HG03064 (cell line): ENCODE data around the gene DCAF5.

Experiments
- ATAC-seq: cut with Tn5 transposase; IDR thresholded peaks from one replicate; pipeline ENCODE4 v1.9.1; 2021; ENCODE audit warnings: low read depth; ENCODE audit not compliant: unreplicated experiment

Gene DCAF5

DNA sequence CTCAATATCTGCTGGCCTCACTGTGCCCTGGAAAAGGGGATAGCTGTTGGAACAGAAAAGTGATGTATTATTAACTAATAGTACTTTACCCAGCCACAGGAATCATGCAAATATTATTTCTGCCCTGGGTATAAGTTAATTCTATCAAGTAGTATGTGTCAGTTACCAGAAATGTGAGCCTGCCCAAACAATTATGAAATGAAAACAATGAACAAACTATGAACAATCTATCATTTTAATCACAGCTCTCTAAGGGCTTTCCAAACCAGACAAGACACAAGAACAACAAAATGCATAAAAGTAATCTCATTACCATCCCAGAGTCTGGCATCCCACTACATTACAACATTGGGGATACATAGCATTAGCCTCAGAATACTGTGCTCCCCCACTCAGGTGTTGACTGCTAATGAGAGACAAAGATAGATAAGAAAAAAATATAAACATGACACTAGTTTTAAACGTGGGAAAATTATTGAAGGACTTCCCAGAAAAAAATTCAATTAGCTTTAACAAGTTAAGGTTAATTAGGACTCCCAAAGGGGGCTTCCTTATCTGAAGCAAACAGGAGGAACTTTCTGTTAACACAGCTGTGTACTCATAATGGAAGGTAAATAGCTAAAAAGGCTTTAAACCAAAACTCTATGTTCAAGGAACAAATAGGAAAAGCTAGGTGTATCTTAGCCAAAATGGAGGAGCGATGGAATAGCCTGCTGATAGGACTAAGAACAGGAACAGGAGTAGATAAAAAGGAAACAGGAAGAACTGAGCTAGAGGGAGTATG, 3.3 kb downstream of the DCAF5 start:
- no peak for ATAC-seq

DNA sequence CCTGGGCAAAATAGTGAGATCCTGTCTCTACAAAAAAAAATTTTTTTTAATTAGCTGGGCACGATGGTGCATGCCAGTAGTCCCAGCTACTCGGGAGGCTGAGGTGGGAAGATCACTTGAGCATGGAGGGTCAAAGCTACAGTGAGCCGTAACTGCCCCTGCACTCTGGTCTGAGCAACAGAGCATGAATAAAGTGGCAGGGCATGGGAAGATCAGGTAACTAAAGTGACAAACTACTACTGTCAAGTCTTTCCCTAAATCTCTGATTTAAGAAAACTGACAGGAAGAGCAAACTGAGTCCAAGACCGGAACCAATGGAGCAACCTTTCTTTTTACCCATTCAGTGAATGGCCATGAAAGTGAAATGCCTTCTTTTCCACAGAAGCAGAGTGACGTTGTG, 10.8 kb downstream of the DCAF5 start:
- no peak for ATAC-seq

DNA sequence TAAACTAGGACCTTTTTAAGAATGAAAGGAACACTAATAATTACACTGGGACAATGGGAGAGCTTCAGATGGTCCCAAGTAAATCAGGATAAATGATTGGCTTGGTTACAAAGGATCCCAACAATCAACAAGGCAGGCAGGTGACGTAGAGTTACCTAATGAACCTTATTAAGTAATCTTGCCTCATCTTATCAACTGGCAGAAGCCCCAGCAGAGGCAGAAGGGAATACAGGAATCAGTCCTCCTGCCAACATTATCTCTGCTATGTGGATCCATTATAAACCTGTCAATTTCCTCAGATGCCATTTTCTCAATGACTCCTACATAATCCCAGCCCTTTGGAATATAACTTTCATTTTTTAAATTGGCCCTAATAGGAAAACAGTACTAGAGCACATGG, 11.4 kb downstream of the DCAF5 start:
- ATAC-seq = no peak

DNA sequence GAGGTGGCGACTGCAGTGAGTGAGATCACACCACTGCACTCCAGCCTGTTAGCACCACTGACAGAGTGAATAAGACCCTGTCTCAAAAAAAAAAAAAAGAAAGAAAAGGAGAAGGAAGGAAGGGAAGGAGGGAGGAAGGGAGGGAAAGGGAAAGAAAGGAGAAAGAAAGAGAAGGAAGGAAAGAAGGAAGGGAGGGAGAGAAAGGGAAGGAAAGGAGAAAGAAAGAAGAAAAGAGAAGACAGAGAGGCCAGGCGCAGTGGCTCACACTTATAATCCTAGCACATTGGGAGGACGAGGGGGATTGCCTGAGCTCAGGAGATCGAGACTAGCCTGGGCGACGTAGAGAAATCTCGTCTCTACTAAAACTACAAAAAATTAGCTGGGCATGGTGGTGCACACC, 13.2 kb downstream of the DCAF5 start:
- ATAC-seq = no peak

DNA sequence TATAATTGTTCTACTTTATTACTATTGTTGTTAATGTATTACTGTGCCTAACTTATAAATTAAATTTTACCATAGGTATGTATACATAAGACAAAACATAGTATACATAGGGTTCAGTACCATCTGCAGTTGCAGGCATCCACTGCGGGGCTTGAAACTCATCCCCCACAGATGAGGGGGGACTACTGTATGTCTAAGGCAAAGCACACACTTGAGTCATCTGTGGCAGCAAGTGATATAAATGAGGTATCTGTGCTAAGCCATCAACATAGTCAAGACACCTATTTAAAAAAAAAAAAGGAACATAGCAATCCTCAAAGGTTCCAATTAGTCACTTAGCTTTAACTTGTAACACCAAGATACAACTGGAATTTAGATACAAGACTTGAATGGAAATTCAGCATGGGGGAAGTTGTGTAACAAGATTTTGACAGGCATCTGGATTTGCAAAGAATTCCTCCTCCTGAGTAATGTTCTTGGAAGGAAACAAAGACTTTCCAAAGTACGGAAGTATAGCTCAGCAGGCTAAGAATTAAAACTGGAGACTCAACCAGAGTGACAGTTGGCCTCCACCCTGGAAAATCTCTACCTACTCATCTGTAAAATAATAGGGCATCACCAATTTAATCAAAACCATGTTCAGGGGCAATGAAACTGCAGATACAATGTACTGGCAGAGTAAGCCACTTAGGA, 14.9 kb downstream of the DCAF5 start:
- no peak for ATAC-seq

DNA sequence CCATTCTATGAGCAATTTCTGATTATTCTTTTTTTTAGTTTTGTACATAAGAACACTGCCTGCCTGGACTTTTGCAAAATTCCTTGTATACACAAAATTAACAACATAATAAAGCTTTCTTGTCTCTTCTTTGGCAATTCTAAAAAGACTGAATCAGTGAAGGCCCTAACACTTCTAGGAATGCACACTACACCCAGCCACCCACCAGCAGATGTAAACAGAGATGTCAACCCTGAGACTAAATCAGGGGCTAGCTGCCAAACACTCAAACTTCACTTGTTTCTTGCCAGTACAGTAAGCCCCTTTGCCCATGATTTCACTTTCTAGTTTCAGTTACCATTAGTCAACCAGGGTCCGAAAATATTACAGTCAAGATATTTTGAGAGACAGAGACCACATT, 15.5 kb downstream of the DCAF5 start:
- no peak for ATAC-seq

DNA sequence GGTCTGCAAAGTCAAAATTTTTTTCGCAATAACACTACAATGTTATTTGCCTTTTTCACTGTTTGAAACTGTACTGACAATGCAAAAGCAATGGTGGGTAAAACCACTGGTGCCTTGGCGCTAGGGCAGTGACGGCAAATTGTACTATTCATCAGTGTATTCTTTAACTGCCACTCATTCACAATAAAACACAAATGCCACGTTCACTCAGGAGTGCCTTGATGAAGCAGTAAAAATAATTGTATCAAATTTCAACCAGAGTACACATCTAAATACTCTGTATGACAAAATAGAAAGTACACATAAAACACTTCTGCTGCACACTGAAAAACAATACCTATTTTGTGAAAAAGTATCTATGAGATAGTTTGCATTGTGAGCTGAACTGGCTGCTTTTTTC, 17.8 kb downstream of the DCAF5 start:
- ATAC-seq = no peak

DNA sequence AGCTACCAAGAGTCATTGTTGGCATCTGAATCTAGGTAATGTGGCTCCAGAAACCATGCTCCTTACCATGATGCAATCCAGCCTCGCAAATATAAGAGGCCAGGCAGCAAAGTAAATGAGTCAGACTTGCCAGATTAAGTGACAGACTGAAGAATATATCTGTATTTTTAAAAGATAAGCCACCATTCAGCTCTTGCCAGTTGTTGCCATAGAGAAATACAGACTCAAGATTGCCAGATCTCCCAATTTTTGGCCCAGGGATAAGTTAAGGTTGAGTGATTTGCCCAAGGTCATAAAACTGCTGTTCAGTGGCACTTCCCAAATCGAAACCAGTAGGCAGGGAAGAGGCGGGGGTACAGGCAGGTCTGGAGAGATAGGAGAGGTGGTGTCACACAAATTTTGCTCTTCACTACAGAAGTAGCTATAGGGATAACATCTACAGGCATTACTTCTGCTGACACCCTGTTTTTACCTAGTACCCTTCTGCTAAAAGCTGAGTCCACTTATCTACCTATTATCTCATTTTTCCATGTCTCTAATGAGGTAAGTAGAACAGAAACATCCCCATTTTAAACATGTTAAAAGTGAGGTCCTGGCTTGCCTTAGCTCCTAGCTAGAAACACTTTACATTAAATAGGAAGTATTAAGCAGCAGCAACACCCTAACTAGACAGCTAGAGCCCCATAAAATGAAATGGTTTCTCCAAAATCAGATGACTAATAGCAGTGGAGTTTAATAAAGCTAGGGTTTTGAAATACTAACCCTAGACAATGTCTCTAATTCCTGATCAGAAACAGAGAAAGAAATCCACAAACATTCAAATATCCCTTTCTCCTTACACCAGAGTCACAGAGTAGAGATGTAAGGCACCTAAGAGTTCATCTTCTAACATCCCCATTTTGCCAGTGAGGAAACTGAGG, 19.5 kb downstream of the DCAF5 start:
- no peak for ATAC-seq

DNA sequence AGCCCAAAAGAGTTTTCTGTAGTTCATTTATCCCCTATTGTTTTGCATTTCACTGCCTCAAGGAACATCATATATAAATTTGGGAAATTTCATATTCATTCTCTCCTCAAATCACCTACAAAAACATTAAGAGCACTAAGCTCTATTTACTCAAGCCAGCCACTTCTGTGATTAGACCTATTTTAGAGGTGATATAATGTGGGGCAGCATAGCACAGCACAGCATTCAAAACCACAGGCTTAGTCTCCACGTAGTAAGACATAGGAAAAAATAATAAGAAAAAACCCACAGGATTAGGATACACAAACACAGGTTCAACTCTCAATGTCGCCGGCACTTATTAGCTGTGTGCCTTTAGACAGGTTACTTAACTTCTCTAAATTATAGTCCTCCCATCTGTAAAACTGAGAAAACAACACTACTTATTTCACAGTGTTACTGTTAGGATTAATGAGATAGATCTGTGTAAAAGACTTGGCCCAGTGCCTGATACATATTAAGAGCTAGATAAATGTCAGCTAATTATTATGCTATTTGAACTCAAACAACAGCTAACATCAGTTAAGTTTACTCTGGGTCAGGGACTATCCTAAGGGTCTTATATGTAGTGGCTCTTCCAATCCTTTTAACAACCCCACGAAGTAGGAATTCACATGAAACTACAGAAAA, 20.3 kb downstream of the DCAF5 start:
- no peak for ATAC-seq

DNA sequence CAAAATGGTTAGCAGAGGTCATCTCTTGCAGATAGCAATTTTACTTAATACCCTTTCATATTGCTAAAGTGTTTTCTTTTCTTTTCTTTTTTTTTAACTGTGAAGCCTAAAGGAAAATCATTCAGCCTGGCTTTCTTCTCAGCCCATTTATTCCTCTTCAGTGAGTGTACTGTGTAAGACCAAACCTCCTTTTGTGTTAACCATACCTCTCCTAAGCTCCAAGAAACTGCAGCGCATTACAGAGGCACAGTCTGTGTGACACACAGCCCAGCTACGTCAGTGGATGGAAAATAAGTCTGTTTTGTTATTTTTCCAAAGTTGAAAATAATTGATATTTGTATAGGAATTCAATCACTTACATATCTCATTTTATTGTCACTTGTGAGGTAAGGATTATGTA, 21.7 kb downstream of the DCAF5 start:
- no peak for ATAC-seq

DNA sequence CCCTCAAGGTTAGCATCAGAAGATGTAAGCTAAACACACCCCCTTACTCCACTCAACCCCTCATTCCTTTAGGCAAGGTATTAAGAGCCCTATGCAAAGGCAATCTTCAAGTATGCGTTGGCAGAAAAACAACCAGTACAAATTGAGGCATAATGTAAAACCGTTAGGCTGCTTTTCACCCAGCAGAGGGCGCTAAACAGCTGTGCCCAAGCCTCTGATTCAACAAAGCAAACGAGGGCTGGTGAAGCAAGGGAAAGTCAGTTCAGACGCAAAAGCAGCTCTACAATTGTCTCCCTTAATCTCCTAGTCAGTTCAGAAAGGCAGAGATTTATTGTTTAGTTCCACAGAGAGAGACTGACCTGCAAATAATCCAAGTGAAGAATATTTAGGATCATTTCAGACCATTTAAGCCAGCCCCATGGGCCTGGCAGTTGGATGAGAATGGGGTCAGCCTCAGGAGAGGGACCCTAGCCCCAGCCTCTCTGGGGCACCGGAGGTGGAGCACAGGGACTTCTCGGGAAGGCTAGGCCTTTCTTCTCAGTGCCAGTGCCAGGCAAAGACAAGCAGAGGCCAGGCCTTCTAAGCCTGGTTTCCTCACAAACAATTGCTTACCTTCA, 23.5 kb downstream of the DCAF5 start:
- no peak for ATAC-seq

DNA sequence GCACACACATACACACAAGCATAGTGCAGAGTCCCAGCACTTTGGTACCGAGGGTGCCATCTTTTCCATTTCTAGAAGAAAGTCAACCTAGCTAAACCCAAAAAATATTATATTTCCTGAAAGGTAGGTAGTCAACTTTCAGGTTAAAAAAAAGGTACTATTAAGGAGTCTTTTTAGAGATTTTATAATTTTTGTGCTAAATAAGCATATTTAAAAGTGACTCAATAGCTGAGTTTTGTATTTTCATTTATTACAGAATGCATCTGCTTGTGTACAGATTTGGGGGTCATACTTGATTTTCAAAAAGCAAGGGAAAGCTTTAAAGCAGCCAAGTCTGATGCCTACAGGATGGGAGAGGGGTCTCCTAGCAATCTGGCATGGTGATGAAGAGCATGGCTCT, 34.6 kb downstream of the DCAF5 start:
- ATAC-seq = no peak

DNA sequence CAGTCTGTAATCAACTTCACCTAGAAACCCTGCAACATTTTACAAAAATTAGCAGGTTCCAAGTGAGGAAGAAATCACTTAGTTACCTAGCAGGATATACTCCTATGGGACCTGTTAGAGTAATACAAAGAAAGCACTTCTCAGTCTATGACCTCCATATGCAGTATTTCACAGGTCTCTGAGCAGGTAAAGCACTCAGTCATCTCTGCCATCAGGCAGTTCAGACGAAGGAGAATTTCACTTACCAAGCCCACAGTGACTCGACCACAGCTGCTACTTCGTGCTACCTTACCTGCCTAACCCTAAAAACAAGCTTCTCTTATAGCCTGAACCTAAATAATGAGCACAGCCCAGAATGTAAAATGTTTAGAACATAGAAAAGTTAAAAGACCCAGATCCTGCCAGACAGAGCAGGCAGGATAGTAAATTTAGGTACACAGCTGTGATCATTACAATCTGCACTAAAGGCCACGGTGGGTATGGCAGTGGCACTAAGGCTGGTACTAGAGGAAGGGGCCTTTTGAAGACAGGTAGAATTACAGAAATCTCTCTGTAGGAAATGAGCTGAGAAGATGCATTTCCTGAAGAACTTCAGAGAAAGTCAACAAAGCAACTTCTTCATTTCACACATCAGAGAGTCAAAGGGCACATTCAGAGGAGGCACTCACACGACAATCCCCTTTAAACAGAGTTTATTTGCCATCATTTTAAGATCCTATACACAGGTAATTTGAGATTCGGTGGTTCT, 35.7 kb downstream of the DCAF5 start:
- no peak for ATAC-seq

DNA sequence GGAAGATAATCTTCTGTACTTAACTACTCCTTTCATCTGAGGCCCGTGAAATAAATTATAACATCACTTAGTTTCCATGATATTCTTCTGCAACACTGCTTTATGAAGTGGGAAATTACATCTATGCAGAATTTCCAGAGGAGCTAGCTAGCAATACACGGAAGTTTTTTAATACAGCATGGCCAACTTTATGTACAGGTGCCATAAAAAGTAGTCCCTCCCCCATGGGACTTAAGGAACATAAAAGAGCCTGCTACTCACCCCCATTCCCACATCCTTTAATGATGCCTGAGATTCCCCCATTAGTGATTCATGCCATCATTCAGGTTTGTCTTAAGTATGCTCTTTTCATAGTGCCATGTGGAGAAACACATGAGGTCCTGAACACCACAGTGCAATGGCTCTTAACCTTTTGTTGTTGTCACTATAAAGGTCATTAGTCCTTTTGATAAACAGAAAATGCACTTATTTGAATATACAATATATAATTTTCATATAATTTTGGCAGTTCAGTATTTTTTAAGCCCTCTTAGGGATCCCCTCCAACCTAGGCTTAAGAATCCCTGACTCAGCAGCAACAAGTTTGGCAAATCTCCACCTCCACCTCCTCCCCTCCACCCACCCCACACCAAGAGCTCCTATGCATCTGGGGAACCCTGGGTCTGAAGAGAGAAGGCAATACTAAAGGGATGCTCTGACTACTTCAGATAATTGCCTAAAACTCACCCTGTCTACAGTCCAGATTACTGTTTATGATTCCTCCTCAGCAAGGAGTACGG, 37.3 kb downstream of the DCAF5 start:
- ATAC-seq = no peak

DNA sequence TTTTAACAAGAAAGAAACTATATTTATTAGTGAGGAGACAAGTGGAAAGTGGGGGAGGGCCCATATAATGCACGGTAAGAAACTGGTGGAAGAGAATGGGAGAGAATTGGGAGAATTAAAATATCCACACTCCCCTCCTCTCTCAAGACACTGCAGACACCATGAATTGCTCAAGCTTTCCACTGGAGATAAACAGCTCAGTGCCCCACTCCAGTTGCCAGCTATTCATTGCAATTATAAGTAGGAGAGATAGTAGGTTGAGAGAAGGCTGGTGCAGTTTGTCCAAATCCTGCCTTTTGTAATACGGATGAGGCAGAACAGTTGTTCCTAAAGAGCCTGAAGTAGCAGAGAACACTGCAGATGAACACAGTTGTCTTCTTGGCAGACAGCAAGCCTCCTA, 38.2 kb downstream of the DCAF5 start:
- ATAC-seq = no peak

DNA sequence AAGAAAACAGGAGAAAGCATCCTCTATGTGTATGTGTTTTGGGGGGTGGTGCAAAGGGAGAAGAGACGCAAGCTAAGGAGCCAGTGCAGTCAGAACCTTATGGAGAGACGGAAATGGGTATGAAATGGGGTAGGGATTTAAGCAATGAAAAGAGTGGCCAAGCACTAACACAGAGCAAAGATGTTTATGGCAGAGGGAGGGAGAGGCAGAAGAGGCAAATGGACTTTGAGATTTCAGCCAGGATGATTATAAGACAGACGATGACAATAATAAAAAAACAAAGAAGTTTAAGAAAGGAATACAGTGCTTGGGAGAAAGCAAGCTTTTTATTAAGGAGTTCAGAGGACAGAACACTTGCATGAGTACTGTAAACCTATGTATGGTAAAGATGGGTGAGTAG, 44.6 kb downstream of the DCAF5 start:
- no peak for ATAC-seq

DNA sequence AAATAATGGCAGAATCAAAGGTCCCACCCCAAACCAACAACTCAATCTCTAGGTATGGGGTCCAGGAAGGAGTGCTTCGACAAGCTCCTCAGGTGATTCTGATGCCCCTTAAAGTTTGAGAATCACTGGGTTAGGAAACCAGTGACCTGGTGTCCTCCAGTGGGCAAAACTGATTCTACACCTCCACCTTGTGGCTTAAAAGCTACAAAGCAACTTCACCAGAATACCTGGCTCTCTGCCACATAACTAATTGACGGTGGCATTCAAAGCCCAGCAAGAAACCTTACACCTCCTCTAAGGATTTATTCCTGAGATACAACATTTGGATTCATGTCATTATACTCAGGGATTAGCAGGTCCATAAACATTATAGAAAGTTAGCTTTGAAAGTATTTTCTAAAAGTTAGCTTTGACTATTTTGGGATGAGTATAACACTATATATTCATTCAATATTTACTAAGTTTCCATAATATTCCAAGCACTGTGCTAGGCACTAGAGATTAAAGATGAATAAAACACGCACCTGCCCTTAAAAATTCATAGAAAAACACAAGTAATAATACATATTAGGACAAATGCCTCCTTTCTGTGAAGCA, 45.4 kb downstream of the DCAF5 start:
- no peak for ATAC-seq

DNA sequence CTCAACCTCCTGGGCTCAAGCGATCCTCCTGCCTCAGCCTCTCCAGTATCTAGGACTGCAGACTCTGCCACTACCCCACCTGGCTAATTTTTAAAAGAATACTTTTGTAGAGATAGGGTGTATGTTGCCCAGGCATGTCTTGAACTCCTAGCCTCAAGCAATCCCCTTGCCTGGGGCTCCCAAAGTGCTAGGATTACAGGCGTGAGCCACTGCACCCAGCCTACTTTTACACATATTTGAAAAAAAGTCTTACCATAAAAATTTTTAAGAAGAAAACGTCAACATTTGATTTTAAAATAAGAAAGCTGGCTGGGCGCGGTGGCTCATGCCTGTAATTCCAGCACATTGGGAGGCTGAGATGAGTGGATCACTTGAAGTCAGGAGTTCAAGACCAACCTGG, 46.5 kb downstream of the DCAF5 start:
- ATAC-seq = no peak

DNA sequence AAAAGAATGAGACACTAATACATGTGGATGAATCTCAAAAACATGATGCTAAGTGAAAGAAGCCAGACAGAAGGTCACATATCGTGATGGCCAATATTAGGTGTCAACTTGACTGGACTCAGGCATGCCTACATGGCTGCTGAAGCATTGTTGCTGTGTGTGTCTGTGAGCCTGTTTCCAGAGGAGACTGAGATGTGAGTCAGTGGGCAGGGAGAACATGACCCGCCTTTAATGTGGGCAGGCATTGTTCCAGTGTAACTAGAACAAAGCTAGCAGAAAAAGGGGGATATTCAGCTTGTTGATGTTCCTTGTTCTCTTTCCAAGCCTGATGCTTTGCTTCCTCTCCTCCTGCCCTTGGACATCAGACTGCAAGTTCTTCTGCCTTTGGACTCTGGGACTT, 47.6 kb downstream of the DCAF5 start:
- no peak for ATAC-seq
